Erythroblast (primary cell): ENCODE measurements around the gene FRMD3.

Experiments used
- DNase-seq, 2 experiments: peaks; one replicate each; lab custom pipeline; 2025; lab: John Stamatoyannopoulos, UW
- GATA1 ChIP-seq: IDR thresholded peaks from 2 replicates; pipeline ENCODE4 v1.6.1; 2011; ENCODE audit warnings: low read depth, mild to moderate bottlenecking, control low read depth, low read length, moderate library complexity
- POLR2A ChIP-seq: IDR thresholded peaks from 2 replicates; pipeline ENCODE4 v1.6.1; 2011; ENCODE audit warnings: mild to moderate bottlenecking, low read length

The FRMD3 gene

DNA sequence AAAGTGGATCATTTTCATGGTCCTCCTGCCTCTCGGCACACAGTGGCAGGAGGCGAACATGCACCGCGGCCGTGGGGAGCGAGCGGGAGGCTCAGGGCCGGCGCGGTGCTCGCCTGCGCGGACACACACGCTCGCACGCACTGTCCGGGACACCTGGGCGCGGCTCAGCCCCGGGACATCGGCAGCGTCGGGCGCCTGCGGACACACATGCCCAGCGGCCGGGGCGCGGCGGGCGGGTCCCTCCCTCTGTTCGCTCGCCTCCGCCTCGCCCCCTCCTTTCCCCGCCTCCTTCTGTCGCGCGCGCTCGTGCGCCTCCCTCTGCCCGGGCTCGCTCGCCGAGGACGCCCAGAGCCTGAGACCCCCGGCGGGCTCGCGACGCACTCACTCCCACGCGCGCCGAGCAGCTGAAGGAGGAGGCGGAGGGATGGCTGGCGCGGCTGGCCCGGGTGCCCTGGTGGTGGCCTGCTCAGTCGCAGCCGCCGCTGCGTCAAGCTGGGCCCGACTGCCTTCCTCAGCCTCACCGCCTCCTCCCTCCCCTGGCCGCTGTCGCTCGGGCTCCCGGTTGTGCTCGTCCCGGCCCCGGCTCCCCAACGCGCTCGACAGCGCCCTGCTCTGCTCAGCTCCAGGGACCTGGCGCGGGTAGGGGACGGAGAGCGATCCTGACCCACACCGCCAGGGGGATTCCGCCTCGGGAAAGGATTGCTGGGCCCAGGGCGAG is at the start of gene FRMD3:
FRMD3 (minus strand) TSS at position 230 of the 718 bp plus-strand sequence; CDS start at position 60, 170 bp downstream.
- TF ChIP-seq GATA1: no peak
- no peak for TF ChIP-seq POLR2A

DNA sequence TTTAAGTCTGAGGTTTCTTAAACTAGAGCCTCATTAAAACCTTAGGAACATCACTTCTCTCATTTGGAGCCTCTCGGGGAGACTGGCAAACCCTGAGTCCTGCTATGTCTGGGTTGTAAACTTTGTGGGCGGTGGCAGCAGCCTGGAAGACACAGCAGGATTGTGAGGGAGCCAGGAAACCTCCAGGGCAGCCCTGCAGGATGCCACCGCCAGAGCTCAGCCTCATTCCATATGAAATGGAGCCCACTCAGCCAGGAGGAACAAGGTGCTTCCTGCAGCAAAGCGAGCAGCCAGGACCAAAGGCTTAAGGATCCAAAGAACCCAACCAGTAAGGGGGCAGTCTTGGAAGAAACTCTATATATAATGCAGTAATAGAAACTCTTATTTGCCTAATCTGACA is 46.8 kb upstream of the FRMD3 start:
- TF ChIP-seq GATA1: no peak
- TF ChIP-seq POLR2A: no peak
- DNase-seq: no peak

More for the DNA sequence above, at the start of gene FRMD3:
- peak; percentile 31 to 34 for DNase-seq

DNA sequence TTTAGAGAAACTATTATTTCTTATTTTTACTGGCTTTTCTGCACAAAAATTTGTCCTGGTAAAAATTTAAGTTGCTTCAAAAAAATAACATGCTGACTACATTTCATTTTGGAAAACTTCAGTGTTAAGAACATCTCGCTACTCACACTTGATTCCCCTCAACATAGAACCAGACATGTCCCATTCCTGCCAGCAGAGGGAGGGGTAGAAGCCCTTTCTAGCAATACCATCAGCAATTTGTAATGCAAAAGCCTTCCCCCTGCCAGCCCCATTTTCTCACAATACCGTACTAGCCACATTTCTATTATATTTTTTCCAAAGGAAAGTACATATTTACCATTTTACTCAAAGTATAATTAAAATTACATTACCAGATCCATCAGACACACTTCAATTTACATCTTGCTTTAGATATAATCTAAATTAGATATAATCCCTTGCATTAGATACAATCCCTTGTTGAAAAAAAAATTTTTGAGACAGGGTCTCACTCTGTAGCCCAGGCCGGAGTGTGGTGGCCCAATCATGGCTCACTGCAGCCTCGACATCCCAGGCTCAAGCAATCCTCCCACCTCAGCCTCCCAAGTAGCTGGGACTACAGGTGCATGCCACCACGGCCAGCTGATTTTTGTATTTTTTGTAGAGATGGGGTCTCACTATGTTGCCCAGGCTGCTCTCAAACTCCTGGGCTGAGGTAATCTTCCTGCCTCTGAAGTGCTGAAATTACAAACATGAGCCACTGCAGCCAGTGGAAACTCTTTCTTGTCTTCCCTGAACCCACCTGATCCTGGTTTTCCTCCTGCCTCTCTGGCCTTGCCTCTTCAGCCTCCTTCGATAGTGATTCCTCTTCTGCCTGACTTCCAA is 45.2 kb upstream of the FRMD3 start:
- TF ChIP-seq POLR2A: no peak
- no peak for TF ChIP-seq GATA1
- DNase-seq: peak; percentile 47 to 61

DNA sequence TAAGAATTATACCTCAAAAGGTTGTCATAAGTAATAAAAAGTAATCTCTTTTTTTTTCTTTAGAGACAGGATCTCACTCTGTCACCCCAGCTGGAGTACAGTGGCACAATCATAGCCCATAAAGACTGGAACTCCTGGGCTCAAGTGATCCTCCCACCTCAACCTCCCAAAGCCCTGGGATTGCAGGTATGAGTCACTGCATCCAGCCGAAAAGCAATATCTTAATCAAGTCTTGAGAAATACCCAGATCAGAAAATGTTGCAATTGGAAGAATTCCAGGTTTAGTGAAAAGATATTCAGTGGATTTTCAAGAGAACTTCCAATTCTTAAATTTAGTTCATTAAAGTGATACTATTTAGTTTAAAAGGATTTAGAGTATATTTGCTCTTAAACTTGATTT is 43.8 kb upstream of the FRMD3 start:
- TF ChIP-seq GATA1: no peak
- TF ChIP-seq POLR2A: no peak

DNA sequence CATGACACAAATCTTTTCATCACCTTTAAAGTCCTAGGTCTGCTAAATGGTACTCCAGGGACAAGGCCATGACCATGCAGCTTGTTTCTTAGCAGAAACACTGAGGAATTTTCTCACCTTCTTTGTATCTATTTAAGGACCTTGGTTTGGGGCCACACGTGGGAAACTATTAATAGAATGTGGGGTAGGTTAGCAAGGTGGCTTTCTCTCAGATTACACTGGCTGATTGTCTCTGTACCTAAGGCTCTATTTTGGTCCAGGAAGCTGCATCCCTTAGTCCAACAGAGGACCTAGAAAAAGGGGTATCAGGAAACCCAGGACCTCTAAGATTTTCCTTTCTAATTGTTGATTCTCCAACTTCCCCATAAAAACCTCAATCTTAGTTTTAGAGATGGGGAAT is 36.3 kb upstream of the FRMD3 start:
- no peak for TF ChIP-seq GATA1
- no peak for TF ChIP-seq POLR2A
- no peak for DNase-seq

More for the DNA sequence above, 43.8 kb upstream of the FRMD3 start:
- DNase-seq: no peak

DNA sequence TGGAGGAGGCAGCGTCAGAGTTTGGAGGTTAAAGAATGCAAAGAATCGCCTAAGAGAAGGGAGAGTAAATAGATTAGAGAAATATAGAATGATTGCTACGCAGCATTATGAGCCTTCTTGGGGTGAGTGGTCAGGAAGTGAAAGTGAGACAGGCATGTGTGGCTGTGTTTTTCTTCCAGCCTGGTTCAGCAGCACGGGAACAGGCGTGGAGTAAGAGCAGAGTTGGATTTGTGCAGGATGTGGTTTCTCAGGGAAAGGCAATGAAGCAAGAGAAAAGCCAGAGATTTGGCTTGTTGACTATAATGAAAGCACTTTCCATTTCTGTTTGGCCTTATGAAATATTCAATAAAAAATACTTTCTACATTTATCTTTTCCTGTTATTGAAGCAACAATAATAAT is 34.3 kb upstream of the FRMD3 start:
- DNase-seq: no peak
- TF ChIP-seq POLR2A (no peak), GATA1 (no peak)

DNA sequence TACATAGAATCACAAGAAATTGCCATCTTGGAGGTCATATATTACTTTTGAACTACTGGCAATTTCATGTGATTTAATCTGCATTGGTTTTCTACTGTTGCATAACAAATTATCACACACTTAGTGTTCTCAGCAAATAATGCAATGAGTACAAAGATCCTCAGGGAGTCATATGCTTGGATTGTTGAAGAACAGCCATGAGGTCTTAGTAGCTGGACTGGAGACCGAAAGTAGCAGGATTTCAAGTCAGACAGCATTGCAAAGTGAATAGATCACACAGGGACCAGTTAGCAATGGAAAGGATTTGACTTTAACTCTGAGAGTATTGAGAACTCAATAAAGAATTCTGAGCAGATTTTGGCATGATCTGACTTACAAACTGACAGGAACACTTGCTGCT is 32.2 kb upstream of the FRMD3 start:
- no peak for DNase-seq
- TF ChIP-seq POLR2A (no peak), GATA1 (no peak)

DNA sequence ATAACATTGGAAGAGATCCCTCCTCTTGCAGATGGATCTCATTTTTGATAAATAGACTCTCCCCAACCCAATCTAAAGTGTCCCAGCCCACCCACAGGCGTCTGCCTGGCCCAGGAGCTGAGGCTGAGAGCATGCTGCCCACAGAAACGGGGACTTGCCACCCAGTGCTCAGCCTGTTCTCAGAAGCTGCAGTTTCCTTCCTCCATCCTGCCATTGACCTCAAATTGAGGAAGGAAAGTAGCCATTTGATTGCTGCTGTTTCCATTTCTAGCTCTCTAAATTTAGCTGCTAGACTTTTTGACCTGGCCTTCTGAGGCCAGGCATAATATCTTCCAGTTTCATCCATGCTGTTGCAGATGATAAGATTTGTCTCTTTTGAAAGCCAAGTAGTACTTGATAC is 31.1 kb upstream of the FRMD3 start:
- DNase-seq: no peak
- TF ChIP-seq POLR2A (no peak), GATA1 (no peak)

DNA sequence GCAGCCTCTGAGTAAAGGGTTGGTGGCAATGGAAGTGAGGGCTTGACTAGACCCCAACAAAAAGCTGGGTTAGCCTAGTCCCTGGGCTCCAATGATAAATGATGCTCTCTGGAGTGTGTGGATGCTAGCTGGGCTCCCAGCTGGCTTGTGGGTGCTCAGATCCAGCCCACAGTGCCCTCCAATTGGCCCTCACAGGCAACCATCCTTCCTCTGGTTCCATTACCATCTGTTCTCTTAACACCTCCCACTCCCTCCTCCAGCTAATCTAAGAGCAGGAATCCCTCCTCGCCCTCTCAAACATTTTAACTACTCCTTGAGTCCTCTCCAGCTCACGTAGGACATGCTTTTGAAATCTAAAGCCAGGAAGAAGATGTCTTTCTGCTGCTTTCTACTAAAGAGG is 25.2 kb upstream of the FRMD3 start:
- DNase-seq: no peak

DNA sequence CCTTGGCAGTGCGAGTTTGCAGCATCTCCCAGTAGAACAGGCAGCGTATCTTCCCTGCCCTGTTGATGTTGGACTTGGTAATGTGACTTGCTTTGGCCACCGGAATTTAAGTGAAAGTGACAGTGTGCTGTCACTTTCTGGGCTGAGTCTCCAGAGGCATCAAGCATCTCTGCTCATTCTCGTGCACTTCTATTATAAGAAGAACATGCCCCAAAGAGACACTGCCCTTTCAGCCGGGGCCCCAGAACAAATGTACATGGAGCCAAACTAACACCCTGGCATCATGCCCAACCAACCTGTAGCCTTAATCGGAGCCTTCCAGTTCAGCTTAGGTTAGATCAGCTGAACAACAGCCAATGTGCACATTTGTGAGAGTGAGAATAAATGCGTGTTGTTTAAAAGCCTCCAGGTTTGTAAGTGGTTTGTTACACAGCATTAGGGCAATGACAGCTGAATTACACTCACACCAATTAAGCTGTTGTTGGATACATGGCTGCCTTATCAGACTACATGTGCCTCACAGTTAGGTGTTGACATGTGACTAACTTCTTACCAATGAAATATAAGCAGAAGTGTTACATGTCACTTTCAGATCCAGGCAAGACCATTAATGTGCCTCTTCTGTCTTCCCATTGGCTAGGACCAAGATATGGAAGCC is 22.1 kb upstream of the FRMD3 start:
- DNase-seq: no peak
- TF ChIP-seq POLR2A: no peak
- no peak for TF ChIP-seq GATA1

More for the DNA sequence above, 25.2 kb upstream of the FRMD3 start:
- TF ChIP-seq POLR2A (no peak), GATA1 (no peak)

DNA sequence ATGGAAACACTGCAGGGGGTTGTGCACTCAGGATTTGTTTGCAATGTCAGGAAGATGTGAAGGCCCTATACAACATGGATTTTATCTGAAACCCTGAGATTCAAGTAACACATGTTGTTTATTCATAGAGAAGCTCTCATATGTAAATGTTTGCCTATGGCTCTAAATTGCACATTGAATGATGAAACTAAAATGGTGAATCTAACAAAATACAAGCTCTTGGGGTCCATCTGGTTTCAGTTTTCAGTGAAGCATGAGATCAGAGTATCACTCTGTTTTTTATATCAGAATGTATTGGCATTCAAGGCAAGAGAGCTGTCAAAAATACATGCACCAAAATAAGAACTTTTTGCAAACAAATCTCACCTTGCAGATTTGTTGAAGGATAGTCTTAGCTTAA is 19.6 kb upstream of the FRMD3 start:
- no peak for DNase-seq
- TF ChIP-seq POLR2A: no peak
- no peak for TF ChIP-seq GATA1

DNA sequence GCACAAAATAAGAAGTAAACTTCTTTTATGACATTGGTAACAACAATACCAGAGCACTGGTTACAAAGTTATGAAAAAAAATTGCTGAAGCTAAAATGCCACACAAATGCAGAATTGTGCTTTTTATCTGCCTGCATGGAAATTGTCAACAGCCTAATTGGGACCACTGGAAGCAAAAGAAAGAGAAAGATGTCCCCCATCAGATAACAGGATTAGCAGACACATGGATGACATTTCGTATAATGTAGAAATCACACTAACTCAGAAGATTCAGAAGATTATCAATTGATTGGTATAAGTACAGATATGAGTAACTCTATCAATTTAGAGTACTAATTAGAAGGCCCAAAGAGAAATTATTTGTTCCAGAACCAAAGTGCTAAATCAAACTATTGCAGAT is 19.1 kb upstream of the FRMD3 start:
- no peak for DNase-seq
- no peak for TF ChIP-seq GATA1
- no peak for TF ChIP-seq POLR2A

DNA sequence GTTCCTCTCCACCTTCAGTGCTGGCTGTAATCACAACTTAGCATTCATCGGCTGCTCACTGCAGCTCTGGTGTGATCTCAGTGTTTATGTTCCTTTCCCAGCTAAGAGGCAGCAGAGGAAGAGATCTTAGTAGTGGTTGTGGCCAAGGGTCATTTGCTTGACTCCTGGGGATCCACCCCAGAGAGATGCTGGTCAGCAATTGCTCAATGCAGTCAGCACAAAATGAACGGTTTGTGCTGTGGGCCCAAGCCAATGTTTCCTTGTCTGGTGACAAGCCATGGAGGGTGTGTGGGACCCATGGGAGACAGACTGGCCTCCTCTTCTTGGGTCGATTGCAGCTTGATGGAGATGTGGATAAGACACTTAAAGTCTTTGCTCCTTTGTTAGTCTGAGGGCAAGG is 16.1 kb upstream of the FRMD3 start:
- no peak for DNase-seq
- TF ChIP-seq POLR2A: no peak
- TF ChIP-seq GATA1: no peak
